DND-41 (cell line): ENCODE measurements around the gene LIMS1.

Source experiments
- CTCF ChIP-seq: IDR thresholded peaks from 2 replicates; pipeline ENCODE4 v1.5.1; 2012; ENCODE audit warnings: borderline replicate concordance, low read length, moderate library complexity, mild to moderate bottlenecking; ENCODE audit not compliant: poor library complexity, severe bottlenecking; ENCODE audit errors: extremely low read depth
- EZH2 ChIP-seq: IDR thresholded peaks from 3 replicates; pipeline ENCODE4 v1.6.1; 2012; ENCODE audit warnings: borderline replicate concordance, low read depth, mild to moderate bottlenecking, moderate library complexity, low read length, inconsistent platforms; ENCODE audit not compliant: severe bottlenecking

DNA sequence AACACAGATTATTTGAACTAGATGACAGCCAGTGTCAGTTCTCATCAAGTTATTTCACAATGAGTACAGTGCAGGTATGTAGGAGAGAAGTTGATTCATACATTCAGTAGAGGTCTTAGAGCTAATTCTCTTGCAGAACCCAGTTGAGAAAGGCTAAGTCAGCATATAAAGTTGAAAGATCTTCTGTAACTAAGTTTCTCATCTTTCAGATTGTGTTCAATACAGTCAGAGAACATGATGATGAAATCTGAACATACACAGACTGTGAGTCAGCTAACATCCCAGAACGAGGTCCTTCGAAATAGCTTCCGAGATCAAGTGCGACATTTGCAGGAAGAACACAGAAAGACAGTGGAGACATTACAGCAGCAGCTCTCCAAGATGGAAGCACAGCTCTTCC is 41.9 kb upstream of the LIMS1 start:
- no peak for TF ChIP-seq CTCF
- TF ChIP-seq EZH2, result no peak
